Measurements from ENCODE around the gene SGMS1. TPM values are rescaled to one million over a fixed set of nuclear protein-coding genes. Genes with fewer than 3 reads are reported as not detected.
A peak's percentile ranks its signal among the peaks of the same experiment; 100 is the strongest.
"Not testable (repeated sequence)": the region's sequence is repeated elsewhere in the genome, so short reads cannot be mapped to it uniquely, and the experiment has no call there.

Gene SGMS1
- total RNA-seq (10 to 100 TPM; 14.2 to 24.3 (median 19.3) TPM), polyA plus RNA-seq (10 to 100 TPM in 1 of 2 donors, 1 to 10 TPM in 1; 7.3 to 13.1 TPM)
- long read RNA-seq, donor 1, transcript SGMS1-202 (11 exons, 3,744 nt), result major isoform, 39 of 57 reads
- long read RNA-seq, donor 1, partial matches to known transcripts, result 5 of 57 reads
- long read RNA-seq, donor 1, other reads (novel, unspliced or antisense), result 13 of 57 reads
- long read RNA-seq, donor 2, transcript SGMS1-202 (11 exons, 3,744 nt), result major isoform, 22 of 35 reads
- long read RNA-seq, donor 2, partial matches to known transcripts, result 2 of 35 reads
- long read RNA-seq, donor 2, other reads (novel, unspliced or antisense), result 11 of 35 reads
- long read RNA-seq, donor 3, transcript SGMS1-202 (11 exons, 3,744 nt), result major isoform, 30 of 66 reads
- long read RNA-seq, donor 3, partial matches to known transcripts, result 13 of 66 reads
- long read RNA-seq, donor 3, other reads (novel, unspliced or antisense), result 22 of 66 reads

DNA sequence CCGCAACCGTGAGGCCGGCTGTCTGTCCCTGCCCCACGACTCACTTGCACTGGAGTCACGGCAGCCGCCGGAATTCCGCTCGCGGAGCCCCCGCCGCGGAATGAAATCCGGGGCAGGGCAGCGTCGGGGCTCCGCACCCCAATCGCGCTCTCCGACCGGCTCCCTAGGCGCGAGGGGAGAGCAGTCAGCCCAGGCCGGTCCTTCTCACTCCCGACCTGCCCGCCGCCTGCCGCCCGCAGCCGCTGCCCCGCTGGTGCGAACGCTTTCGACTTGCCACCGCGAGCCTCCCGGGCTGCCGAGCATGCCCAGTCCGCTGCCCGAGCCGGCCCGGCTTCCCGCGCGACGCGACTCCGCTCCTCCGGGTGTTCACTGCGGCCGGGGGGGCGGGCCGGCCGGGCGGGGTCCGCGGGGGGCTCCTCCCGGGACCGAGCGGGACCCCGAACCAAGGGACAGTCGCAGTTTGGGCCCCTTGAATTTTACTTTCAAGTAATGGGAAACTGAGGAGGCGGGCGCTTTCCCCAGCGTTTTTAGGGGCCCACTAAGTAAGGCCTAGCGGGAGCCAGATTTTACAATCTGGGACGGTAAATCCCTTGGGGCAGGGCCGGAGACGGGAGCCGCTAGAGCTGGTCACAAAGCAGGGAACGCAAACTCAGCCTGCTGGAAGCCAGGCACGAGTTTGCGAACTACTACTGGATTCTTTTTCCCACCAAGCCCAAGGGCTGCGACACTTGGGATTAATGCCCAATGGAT, at the start of gene SGMS1:
Gene SGMS1 (minus strand): TSS at position 294 of the 750 bp plus-strand sequence. CDS start 279,842 bp downstream, outside the sequence.
- no peaks in the 10 kb centered on the region for H3K9me3 ChIP-seq
- intact Hi-C loops (cut with DNase I), result loop anchor here (1.0 to 10.0 kb wide), 15 partner anchors 47 to 329 kb away; no protein-coding TSS in a partner anchor
- DNase-seq, result peak; percentile 88 to 91
- peak within 1 kb of the TSS; percentile 45 to 99 (median 89) for H3K4me3 ChIP-seq
- peak; percentile 67 to 88 (median 82) for ATAC-seq
- WGBS, 2 donors, result 1% methylated on average over 69 to 74 of the region's 74 CpGs
- peak within 1 kb of the TSS; percentile 98 to 100 (median 99) for H3K27ac ChIP-seq
- TF ChIP-seq, protein P1, sequence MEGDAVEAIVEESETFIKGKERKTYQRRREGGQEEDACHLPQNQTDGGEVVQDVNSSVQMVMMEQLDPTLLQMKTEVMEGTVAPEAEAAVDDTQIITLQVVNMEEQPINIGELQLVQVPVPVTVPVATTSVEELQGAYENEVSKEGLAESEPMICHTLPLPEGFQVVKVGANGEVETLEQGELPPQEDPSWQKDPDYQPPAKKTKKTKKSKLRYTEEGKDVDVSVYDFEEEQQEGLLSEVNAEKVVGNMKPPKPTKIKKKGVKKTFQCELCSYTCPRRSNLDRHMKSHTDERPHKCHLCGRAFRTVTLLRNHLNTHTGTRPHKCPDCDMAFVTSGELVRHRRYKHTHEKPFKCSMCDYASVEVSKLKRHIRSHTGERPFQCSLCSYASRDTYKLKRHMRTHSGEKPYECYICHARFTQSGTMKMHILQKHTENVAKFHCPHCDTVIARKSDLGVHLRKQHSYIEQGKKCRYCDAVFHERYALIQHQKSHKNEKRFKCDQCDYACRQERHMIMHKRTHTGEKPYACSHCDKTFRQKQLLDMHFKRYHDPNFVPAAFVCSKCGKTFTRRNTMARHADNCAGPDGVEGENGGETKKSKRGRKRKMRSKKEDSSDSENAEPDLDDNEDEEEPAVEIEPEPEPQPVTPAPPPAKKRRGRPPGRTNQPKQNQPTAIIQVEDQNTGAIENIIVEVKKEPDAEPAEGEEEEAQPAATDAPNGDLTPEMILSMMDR (IDR thresholded peaks at IDR 0.05), result no peak
- peaks cover 0 to 10% (median 0%) of the 10 kb centered on the region in 9 donors for H3K36me3 ChIP-seq
- H3K27me3 ChIP-seq, result no peaks in the 10 kb centered on the region
- peaks cover 0 to 41% (median 37%) of the 10 kb centered on the region in 9 donors for H3K4me1 ChIP-seq

- H3K9me3 ChIP-seq; H3K4me3 ChIP-seq; H3K36me3 ChIP-seq; DNase-seq; ATAC-seq; H3K27me3 ChIP-seq; H3K4me1 ChIP-seq; intact Hi-C loops (cut with DNase I): not testable (repeated sequence)
- 90 to 95% methylated on average over 1 of the region's 1 CpG for WGBS, 2 donors
- peak overlapping the region in 1 of 10 donors; percentile 13 for H3K27ac ChIP-seq
Observed at GRCh38 chr10:50672152-50672551, 48.4 kb upstream of the SGMS1 start.

DNA sequence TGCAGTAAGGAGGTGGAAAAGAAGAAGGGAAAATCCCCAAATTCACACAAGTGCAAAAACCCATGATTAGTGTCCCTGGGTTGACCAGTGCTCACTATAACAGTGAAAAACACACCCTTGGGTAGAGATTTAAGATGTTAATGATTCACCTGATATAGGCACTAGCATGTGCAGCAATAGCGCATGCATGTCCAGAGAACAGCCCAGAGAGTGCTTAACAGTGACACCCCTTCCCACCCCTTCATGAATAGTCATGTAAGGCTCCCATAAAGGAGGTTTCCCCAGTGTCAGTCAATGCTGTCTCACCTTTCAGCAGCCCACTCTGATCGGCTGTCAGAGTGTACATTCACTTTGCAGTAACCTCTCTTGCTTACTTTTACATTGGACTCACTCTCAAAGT, 47.9 kb upstream of the SGMS1 start:
- ATAC-seq; intact Hi-C loops (cut with DNase I); H3K9me3 ChIP-seq; DNase-seq; H3K36me3 ChIP-seq; H3K4me3 ChIP-seq; H3K27me3 ChIP-seq; H3K4me1 ChIP-seq: not testable (repeated sequence)
- H3K27ac ChIP-seq, result peak overlapping the region in 1 of 10 donors; percentile 13
- WGBS, 2 donors, result 86 to 90% methylated on average over 2 of the region's 2 CpGs

- H3K9me3 ChIP-seq; H3K36me3 ChIP-seq; ATAC-seq; intact Hi-C loops (cut with DNase I); DNase-seq; H3K4me1 ChIP-seq; H3K4me3 ChIP-seq; H3K27ac ChIP-seq; H3K27me3 ChIP-seq: not testable (repeated sequence)
- WGBS, 2 donors, result 88 to 91% methylated on average over 3 to 4 of the region's 6 CpGs
Observed at GRCh38 chr10:50669957-50670356, 46.2 kb upstream of the SGMS1 start.

DNA sequence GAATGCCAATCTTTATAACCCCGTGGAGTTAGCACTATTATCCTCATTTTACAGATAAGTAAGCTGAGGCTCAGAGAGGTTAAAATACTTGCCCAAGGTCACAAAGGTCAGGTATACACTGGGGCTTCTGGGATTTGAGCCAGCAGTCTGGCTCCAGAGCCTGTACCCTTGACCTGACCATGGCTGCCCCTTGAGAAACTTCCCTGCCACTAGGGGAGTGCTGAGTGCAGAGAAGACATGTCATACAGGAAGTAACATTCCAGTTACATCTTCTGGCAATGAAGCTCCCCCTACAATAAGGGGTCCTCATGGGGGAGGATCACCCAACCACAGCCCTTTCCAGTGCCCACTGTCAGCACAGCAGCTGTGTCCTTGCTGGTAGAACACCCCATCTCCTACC, 43.6 kb upstream of the SGMS1 start:
- H3K4me1 ChIP-seq, result not testable (repeated sequence)
- 57 to 82% methylated on average over 1 of the region's 1 CpG for WGBS, 2 donors

DNA sequence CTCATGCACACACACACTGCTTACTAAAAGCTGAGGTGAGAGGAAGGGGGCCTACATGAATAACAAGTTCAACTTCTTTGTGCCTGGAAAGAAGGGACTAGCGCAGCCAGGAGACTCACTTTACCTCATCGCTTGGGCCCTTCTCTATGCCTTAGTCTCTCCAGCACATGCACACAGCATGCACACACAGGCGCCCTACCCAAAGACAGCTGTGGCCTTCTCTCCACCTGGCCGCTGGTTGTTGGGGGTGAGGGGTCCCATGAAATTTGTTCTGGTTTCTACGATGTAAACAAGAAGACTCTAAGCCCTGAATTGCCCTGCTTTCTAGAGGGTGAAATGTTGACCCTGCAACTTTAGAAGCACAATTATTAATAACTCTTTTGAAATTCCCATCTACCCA, 38.7 kb upstream of the SGMS1 start:
- H3K27me3 ChIP-seq; H3K36me3 ChIP-seq; H3K4me1 ChIP-seq; H3K27ac ChIP-seq; H3K9me3 ChIP-seq; intact Hi-C loops (cut with DNase I); H3K4me3 ChIP-seq; ATAC-seq; DNase-seq: not testable (repeated sequence)
- WGBS, 2 donors, result 95 to 96% methylated on average over 5 of the region's 5 CpGs

More for the DNA sequence above, 43.6 kb upstream of the SGMS1 start:
- intact Hi-C loops (cut with DNase I); DNase-seq; H3K9me3 ChIP-seq; ATAC-seq; H3K27me3 ChIP-seq; H3K36me3 ChIP-seq; H3K4me3 ChIP-seq; H3K27ac ChIP-seq: not testable (repeated sequence)

- 84 to 88% methylated on average over 4 of the region's 4 CpGs for WGBS, 2 donors
- H3K4me1 ChIP-seq; H3K27me3 ChIP-seq; DNase-seq; H3K27ac ChIP-seq; H3K4me3 ChIP-seq; ATAC-seq; H3K36me3 ChIP-seq; H3K9me3 ChIP-seq; intact Hi-C loops (cut with DNase I): not testable (repeated sequence)
Observed at GRCh38 chr10:50661563-50661962, 37.8 kb upstream of the SGMS1 start.

All from heart right ventricle (tissue), 16 donors.